ENCODE data around the gene SULF2. TPM values are rescaled to one million over a fixed set of nuclear protein-coding genes. Genes with fewer than 3 reads are reported as not detected.

SULF2 gene
- total RNA-seq, 1 donor from 2014 or later = 97.8 TPM

DNA sequence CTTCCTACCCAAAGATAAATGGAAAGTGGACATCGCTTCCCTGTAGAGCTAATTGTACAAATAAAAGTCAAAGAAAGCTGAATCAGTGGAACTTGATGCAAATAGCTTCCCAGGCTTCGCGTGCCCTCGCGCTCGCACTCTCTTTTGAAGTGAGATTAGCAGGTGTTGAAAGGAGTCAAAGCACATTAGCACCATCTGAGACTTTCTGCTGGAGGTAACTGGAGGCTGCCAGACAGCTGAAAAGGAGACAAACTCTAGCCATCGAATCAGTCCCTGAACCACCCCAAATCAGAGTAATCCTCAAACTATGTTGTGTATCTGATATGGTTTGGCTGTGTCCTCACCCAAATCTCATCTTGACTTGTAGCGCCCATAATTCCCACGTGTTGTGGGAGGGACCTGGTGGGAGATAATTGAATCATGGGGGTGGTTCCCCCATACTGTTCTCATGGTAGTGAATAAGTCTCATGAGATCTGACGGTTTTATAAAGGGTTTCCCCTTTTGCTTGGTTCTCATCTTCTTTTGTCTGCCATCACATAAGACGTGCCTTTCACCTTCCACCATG, 23.7 kb downstream of the SULF2 start:
- H3K4me1 Mint-ChIP-seq (ENCODE audit: low read depth, unreplicated experiment) = peaks cover 35% of the 10 kb centered on the region
- no peaks in the 10 kb centered on the region for H3K36me3 Mint-ChIP-seq (ENCODE audit: unreplicated experiment)
- DNase-seq = no peak
- H3K4me3 Mint-ChIP-seq (ENCODE audit: unreplicated experiment) = no peak overlapping the region
- H3K27me3 Mint-ChIP-seq (ENCODE audit: unreplicated experiment) = peaks cover 4% of the 10 kb centered on the region
- H3K9me3 Mint-ChIP-seq (ENCODE audit: unreplicated experiment) = peaks cover 7% of the 10 kb centered on the region
- H3K27ac Mint-ChIP-seq (ENCODE audit: unreplicated experiment) = no peak overlapping the region
- TF ChIP-seq, protein P1, sequence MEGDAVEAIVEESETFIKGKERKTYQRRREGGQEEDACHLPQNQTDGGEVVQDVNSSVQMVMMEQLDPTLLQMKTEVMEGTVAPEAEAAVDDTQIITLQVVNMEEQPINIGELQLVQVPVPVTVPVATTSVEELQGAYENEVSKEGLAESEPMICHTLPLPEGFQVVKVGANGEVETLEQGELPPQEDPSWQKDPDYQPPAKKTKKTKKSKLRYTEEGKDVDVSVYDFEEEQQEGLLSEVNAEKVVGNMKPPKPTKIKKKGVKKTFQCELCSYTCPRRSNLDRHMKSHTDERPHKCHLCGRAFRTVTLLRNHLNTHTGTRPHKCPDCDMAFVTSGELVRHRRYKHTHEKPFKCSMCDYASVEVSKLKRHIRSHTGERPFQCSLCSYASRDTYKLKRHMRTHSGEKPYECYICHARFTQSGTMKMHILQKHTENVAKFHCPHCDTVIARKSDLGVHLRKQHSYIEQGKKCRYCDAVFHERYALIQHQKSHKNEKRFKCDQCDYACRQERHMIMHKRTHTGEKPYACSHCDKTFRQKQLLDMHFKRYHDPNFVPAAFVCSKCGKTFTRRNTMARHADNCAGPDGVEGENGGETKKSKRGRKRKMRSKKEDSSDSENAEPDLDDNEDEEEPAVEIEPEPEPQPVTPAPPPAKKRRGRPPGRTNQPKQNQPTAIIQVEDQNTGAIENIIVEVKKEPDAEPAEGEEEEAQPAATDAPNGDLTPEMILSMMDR (IDR thresholded peaks at IDR 0.05; ENCODE audit: partially characterized antibody, unreplicated experiment) = no peak

DNA sequence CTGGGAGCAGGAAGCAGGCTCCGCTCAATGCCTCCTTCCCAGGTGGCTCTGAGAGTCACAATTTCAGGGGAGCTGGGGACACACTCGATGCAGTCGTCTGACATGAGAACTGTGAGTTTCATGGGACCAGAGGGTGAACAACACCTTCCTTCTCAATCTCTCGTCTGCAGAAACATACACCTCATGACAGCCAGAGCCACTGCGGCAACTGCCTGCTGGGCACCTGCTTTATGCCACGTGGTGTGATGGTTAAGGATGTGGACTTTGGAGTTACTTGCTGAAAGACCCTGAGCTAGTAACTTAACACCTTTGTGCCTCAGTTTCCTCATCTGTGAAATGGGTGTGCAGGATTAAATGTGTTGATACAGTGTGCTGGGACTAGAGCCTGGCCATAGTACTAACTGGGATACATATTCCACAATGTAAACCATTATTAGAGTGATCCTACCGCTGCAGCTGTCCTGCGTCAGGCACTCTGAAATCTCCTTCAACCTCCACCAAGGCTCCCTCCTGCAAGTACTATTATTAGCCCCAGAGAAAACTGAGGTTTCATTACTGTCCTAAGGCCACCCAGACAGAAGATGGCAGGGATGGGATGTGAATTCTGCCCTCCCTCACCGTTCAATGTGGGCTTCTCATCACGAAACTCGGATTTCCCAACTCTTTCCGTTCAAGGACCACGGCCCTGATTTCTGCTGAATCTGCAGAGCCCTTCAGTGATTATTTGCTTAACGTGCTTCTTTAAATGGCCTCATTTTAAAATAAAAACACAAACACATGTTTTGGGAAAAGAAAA, 24.4 kb downstream of the SULF2 start:
- no peak overlapping the region for H3K4me3 Mint-ChIP-seq (ENCODE audit: unreplicated experiment)

DNA sequence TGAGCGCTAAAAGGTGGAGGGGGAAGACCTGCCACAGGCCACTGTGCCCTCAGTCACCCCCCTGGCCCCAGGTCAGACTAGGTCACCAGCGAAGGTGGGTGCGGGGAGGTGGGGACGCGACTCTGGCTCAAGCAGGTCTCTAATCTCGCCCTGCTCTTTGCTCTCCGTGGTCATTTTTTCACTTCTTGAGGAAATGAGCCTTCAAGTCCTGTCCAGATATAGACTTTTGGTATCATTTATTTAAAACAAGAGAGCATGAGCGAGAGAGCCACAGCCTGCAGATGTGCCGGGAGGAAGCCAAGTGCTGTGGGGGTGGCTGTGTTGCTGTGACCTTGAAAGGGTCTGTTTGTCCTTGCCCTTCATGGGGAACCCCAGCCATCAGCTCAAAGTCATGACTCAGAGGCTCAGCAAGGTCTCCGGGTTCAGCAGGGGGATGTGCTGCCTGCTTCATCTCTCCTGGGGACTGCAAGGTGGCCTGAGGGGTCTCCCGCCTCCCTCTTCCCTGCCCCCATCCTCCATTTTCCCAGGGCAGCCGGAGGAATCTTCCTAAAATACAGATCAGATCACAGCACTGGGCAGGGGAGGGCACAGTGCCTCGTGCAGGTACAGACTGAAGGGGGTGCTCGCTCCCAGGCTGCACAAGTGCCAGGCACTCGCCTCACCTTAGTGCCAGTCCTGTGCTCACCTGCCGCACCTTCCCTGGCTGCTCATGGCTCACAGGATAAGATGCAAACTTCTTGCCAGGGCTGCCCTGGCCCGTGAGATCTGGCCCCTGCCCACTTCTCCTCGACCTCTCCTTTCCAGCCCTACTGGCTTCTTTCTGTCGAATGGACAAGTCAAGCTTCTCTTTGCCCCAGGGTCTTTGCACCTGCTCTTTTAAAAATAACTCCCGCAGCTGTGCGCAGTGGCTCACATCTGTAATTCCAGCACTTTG, 26.5 kb downstream of the SULF2 start:
- Mint-ChIP-seq H3K4me1 (ENCODE audit: low read depth, unreplicated experiment) (peaks cover 37% of the 10 kb centered on the region), H3K27ac (ENCODE audit: unreplicated experiment) (no peak overlapping the region), H3K9me3 (ENCODE audit: unreplicated experiment) (peaks cover 5% of the 10 kb centered on the region), H3K27me3 (ENCODE audit: unreplicated experiment) (peaks cover 4% of the 10 kb centered on the region), H3K4me3 (ENCODE audit: unreplicated experiment) (no peak overlapping the region), H3K36me3 (ENCODE audit: unreplicated experiment) (peaks cover 4% of the 10 kb centered on the region)
- TF ChIP-seq, protein P1 (IDR thresholded peaks at IDR 0.05; ENCODE audit: partially characterized antibody, unreplicated experiment) = no peak
- no peak for DNase-seq

More for the DNA sequence above, 24.4 kb downstream of the SULF2 start:
- Mint-ChIP-seq H3K27me3 (ENCODE audit: unreplicated experiment) (peaks cover 4% of the 10 kb centered on the region), H3K9me3 (ENCODE audit: unreplicated experiment) (peaks cover 7% of the 10 kb centered on the region), H3K4me1 (ENCODE audit: low read depth, unreplicated experiment) (peaks cover 31% of the 10 kb centered on the region), H3K36me3 (ENCODE audit: unreplicated experiment) (peaks cover 2% of the 10 kb centered on the region), H3K27ac (ENCODE audit: unreplicated experiment) (no peak overlapping the region)
- no peak for DNase-seq
- TF ChIP-seq, protein P1 (IDR thresholded peaks at IDR 0.05; ENCODE audit: partially characterized antibody, unreplicated experiment) = no peak

DNA sequence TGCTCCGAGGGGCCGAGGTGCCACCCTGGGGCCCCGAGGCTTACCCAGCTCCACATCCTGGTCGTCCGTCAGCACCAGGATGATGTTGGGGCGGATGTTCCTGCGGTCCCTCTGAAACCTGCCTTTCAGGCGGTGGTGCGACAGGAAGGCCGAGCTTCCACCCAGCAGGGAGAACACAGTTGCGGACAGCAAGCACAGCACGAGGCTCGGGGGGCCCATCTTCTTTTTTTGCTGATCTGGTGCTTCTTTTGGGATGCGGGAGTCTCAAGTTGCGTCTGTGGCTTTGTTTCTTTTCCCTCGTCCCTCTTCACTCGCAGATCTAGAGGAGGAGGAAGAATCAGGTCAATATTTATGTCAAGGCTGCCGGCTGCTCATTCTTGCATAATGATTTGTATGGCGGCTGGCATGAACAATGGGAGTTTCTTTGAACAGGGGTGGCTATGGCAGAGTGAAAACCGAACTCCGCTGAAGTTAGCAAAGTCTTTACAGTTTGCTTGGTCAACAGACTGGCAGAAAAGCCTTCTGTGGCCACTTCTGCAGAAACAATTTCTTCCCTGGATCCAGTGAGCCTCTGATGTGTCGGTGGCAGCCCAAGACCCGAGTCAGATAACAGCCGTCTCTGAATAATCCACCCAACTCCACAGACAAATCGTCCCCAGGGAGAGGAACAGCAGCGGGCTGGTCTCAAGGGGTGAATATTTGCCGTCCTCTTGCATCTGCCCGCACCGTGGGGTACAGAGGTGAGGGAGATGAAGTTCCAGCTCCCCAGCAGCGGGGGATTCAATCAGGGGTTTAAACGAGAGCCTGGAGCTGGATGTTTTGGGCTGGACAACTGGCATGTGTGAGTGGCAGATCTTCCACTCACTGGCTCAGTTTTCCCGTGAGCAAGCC, 27.9 kb downstream of the SULF2 start:
- no peak for DNase-seq
- peak overlapping the region; percentile 63 for H3K27ac Mint-ChIP-seq (ENCODE audit: unreplicated experiment)
- H3K27me3 Mint-ChIP-seq (ENCODE audit: unreplicated experiment) = peaks cover 1% of the 10 kb centered on the region
- H3K36me3 Mint-ChIP-seq (ENCODE audit: unreplicated experiment) = peaks cover 4% of the 10 kb centered on the region
- peak overlapping the region; percentile 5 for H3K4me3 Mint-ChIP-seq (ENCODE audit: unreplicated experiment)
- peaks cover 35% of the 10 kb centered on the region for H3K4me1 Mint-ChIP-seq (ENCODE audit: low read depth, unreplicated experiment)
- TF ChIP-seq, protein P1 (IDR thresholded peaks at IDR 0.05; ENCODE audit: partially characterized antibody, unreplicated experiment) = no peak
- peaks cover 2% of the 10 kb centered on the region for H3K9me3 Mint-ChIP-seq (ENCODE audit: unreplicated experiment)
